MCF 10A (cell line): ENCODE measurements around the gene KCNG4. TPM values are rescaled to one million over a fixed set of nuclear protein-coding genes. Genes with fewer than 3 reads are reported as not detected.

ENCODE experiments used
- BruUV-seq: library from RNA; stranded (reverse); fragments of 400-500 nt; replicated peaks from 2 replicates; lab custom pipeline; 2021; lab: Mats Ljungman, UMichigan
- CTCF ChIA-PET: fragments of 300-600 bp; sonication (Branson Sonifier 250); formaldehyde crosslinking; extraction: SDS; loops from one replicate; lab custom pipeline; 2021; ENCODE audit warnings: antibody characterized with exemption, inconsistent platforms; lab: Yijun Ruan, JAX
- POLR2A ChIA-PET: fragments of 300-600, 350-650 bp; sonication (Branson Sonifier 250); formaldehyde crosslinking; extraction: SDS; loops from one replicate; lab custom pipeline; 2020; ENCODE audit warnings: antibody characterized with exemption, inconsistent platforms; lab: Yijun Ruan, JAX
- DNase-seq: peaks from one replicate; pipeline ENCODE4 v3.0.0-alpha.2; 2018; ENCODE audit not compliant: unreplicated experiment
- H3K27ac Mint-ChIP-seq: one replicate; pipeline ENCODE4 v1.8.0; 2022; ENCODE audit warnings: mild to moderate bottlenecking, low read depth, mixed read lengths; ENCODE audit not compliant: unreplicated experiment
- H3K27me3 Mint-ChIP-seq: one replicate; pipeline ENCODE4 v1.8.0; 2022; ENCODE audit warnings: mixed read lengths; ENCODE audit not compliant: insufficient read depth, unreplicated experiment
- H3K36me3 Mint-ChIP-seq: one replicate; pipeline ENCODE4 v1.8.0; 2022; ENCODE audit warnings: mild to moderate bottlenecking, moderate library complexity, mixed read lengths; ENCODE audit not compliant: insufficient read depth, unreplicated experiment
- H3K4me1 Mint-ChIP-seq: one replicate; pipeline ENCODE4 v1.8.0; 2022; ENCODE audit warnings: mixed read lengths; ENCODE audit not compliant: insufficient read depth, unreplicated experiment
- H3K4me3 Mint-ChIP-seq: one replicate; pipeline ENCODE4 v1.8.0; 2022; ENCODE audit warnings: mild to moderate bottlenecking, moderate library complexity, mixed read lengths; ENCODE audit not compliant: unreplicated experiment
- H3K9me3 Mint-ChIP-seq: one replicate; pipeline ENCODE4 v1.8.0; 2022; ENCODE audit warnings: mixed read lengths; ENCODE audit not compliant: unreplicated experiment
- CTCF ChIP-seq: fragments of 200-600 bp; IDR thresholded peaks from one replicate; pipeline ENCODE4 v1.8.0; 2022; ENCODE audit warnings: antibody characterized with exemption, mild to moderate bottlenecking; ENCODE audit not compliant: unreplicated experiment
- intact Hi-C: fragments of 100-400 bp; cut with micrococcal nuclease; formaldehyde crosslinking; loops from 2 replicates; pipeline ENCODE4 v1.14.1; 2022
- total RNA-seq: library from RNA; stranded (reverse); gene quantifications from 2 replicates; pipeline ENCODE4 v1.2.3, GENCODE V29; 2022

Gene KCNG4
- total RNA-seq, 1 experiment from 2014 or later: not detected

GRCh38 chr16:84247331-84247730 is 7.5 kb upstream of the KCNG4 start:
- H3K4me1 Mint-ChIP-seq: no peaks in the 10 kb centered on the region
- peaks cover 40% of the 10 kb centered on the region for H3K27me3 Mint-ChIP-seq
- DNase-seq: no peak
- ChIA-PET CTCF (no interaction called here), POLR2A (no interaction called here)
- intact Hi-C loops: no loop called here
- TF ChIP-seq CTCF: no peak
- BruUV-seq: no TSS peak
- no peak overlapping the region for H3K27ac Mint-ChIP-seq
- no peak overlapping the region for H3K4me3 Mint-ChIP-seq
- no peaks in the 10 kb centered on the region for H3K9me3 Mint-ChIP-seq
- no peaks in the 10 kb centered on the region for H3K36me3 Mint-ChIP-seq

- intact Hi-C loops: no loop called here
- H3K27me3 Mint-ChIP-seq: peaks cover 38% of the 10 kb centered on the region
- POLR2A ChIA-PET: no interaction called here
- H3K4me3 Mint-ChIP-seq: no peak overlapping the region
- no peaks in the 10 kb centered on the region for H3K36me3 Mint-ChIP-seq
- no peaks in the 10 kb centered on the region for H3K4me1 Mint-ChIP-seq
- no peak for TF ChIP-seq CTCF
- H3K9me3 Mint-ChIP-seq: no peaks in the 10 kb centered on the region
- BruUV-seq: no TSS peak
- no peak overlapping the region for H3K27ac Mint-ChIP-seq
- CTCF ChIA-PET: no interaction called here
- DNase-seq: no peak
Measured at GRCh38 chr16:84246679-84247077, 6.9 kb upstream of the KCNG4 start.

GRCh38 chr16:84245956-84246678 is 6.3 kb upstream of the KCNG4 start:
- no peak for TF ChIP-seq CTCF
- H3K27me3 Mint-ChIP-seq: peaks cover 38% of the 10 kb centered on the region
- intact Hi-C loops: no loop called here
- no peaks in the 10 kb centered on the region for H3K4me1 Mint-ChIP-seq
- no peaks in the 10 kb centered on the region for H3K36me3 Mint-ChIP-seq
- H3K27ac Mint-ChIP-seq: no peak overlapping the region
- POLR2A ChIA-PET: no interaction called here
- H3K9me3 Mint-ChIP-seq: no peaks in the 10 kb centered on the region
- H3K4me3 Mint-ChIP-seq: no peak overlapping the region
- CTCF ChIA-PET: no interaction called here
- DNase-seq: no peak
- no TSS peak for BruUV-seq

- Mint-ChIP-seq H3K27me3 (peaks cover 46% of the 10 kb centered on the region), H3K9me3 (no peaks in the 10 kb centered on the region), H3K36me3 (no peaks in the 10 kb centered on the region), H3K4me1 (no peaks in the 10 kb centered on the region), H3K27ac (no peak overlapping the region), H3K4me3 (no peak overlapping the region)
- intact Hi-C loops: no loop called here
- no peak for DNase-seq
- no TSS peak for BruUV-seq
- no peak for TF ChIP-seq CTCF
- CTCF ChIA-PET: interaction anchor here (1.1 kb wide), 1 partner anchor 9 kb away, joined by 3 read pairs; no protein-coding TSS in a partner anchor
- POLR2A ChIA-PET: no interaction called here
Measured at GRCh38 chr16:84244728-84245127, 4.9 kb upstream of the KCNG4 start.
